HG02798 (cell line): ENCODE data around the gene HIPK4.
"Not testable (repeated sequence)": the region's sequence is repeated elsewhere in the genome, so short reads cannot be mapped to it uniquely, and the experiment has no call there.

ENCODE experiments used
- ATAC-seq: cut with Tn5 transposase; IDR thresholded peaks from one replicate; pipeline ENCODE4 v1.9.1; 2021; ENCODE audit warnings: mild to moderate bottlenecking; ENCODE audit not compliant: unreplicated experiment, poor library complexity

The HIPK4 gene

GRCh38 chr19:40417643-40417981 is 27.6 kb upstream of the HIPK4 start:
- ATAC-seq = no peak

DNA sequence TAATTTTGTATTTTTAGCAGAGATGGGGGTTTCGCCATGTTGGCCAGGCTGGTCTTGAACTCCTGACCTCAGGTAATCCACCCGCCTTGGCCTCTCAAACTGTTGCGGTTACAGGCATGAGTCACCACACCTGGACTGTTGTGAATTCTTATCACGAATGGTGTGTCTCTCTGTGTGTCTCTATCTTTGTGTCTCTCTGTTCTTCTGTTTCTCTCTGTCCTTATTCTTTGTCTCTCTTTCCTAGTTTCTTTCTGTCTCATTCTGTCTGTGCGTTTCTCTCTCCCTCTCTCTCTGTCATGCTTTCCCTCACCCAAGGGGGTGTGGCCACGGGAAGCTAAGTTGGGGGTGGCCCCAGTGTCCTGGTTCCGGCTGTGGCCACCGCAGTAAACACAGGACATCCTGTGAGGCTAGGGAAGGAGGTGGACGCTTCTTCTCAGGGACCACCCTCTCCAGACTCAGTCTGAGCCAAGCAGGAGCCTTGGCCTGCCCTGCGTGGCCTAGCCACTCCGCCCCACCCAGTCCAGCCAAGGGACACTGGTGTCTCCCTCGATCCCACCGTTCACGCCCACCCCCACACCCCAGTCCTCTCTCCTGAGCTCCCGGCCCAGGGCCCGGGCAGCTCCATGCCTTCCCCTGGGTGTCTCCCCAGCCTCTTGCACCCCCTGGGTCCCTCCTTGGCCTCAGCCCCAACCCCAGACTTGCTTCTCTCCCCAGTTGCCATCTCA is 27.1 kb upstream of the HIPK4 start:
- no peak for ATAC-seq

DNA sequence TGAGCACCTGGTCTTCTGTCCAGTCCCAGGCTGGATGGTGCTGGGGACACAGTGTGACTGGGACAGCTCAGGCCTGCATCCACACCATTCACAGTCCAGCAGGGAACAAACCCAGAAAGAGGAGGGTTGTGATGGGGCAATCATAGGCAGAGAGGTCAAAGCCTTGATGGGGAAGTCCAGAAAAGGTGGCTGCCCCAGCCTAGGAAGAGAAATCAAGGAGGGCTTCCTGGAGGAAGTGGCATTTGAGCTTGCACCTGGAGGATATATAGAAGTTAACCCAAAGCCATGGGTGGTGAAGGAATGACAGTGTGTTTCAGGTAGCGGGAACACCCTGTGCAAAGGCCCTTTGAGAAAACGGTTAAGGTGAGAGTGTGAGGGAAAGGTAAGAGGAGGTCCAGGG is 25.8 kb upstream of the HIPK4 start:
- ATAC-seq = no peak

- no peak for ATAC-seq
Observed at GRCh38 chr19:40414542-40415535, 24.9 kb upstream of the HIPK4 start.

DNA sequence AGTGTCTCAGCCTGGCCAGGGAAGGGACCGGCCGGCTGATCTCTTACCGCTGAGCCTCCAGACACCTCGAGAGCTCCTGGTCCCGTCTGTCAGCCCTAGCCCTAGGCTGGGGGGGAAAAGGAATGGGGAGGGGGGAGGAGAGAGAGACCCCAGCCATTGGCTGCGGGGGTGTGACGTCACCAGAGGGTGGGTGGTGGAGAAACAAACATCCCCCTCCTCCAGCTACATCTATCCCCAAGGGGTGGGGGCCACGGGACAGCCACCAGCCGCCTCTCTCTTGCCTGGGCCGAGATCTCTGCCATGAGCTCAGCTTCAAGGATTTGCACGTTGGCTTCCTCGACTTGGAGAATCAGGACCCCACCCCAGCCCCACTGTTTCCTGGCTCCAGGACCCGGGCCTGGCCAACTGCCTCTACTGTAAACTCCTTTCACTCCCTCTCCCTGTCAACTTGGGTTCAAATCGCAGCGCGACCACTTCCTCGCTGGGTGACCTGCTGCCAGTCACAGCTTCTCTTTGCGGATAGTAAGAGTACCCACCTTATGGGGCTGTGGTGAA is 23.4 kb upstream of the HIPK4 start, which contains the start of gene PRX:
TSS of gene PRX (minus strand) at position 88 of the 555 bp plus-strand sequence. CDS start 5,446 bp downstream, outside the sequence.
- no peak for ATAC-seq

DNA sequence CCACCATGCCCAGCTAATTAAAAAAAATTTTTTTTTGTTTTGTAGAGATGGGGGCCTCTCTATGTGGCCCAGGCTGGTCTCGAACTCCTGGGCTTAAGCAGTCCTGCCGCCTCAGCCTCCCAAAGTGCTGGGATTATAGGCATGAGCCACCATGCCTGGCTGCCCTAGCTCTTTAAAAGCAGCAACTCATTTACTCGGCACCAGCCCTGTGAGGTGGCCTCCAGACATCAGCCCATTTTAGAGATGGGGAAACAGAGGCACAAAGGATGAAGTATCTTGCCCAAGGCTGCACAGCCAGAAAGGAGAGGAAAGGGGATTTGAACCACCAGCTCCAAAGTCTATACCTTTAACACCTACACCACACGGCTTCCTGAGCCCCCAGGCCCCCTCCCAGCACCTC is 22.9 kb upstream of the HIPK4 start:
- no peak for ATAC-seq

DNA sequence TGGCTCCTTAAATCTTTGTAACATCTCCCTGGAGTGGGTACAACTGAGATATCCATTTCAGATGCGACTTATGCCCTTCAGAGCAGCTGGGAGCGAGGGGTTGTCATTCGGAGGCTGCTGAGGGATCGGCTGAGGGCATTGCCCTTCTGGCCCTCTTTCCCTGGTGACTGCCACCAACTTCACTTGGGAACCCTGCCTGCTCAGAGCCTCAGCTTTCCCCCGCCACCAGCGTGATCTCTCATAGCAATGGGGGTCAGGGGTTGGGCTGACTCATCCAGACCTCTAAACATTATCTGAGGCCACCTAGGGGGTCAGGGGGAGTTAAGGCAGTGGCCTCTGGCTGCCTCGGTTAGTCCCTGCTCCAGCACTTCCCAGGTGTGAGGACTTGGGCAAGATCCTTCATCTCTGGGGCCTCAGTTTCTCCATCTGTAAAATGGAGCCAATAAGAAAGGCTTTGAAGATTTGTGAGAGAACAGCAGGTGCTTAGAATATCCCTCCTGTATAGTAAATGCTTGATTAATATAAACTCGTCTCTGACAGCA is 22.0 kb upstream of the HIPK4 start:
- ATAC-seq = no peak

- ATAC-seq = no peak
Observed at GRCh38 chr19:40411125-40411842, 21.3 kb upstream of the HIPK4 start.

DNA sequence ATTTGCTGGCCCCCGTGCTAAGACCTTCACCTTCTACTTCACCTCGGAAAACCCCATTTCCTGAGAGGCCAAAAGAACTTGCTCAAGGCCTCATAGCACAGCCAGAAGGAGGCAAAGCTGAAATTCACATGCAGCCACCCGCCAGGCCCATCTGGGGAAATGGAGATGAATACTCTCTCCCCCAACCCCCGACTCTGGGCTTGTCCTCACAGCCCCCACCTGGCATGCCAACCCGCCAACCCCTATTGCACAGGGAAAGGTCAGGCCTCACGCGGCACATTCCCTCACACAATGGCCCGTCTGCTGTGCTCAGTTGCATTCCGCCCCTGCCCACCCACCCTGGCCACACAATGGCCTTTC is 20.0 kb upstream of the HIPK4 start:
- ATAC-seq = no peak

DNA sequence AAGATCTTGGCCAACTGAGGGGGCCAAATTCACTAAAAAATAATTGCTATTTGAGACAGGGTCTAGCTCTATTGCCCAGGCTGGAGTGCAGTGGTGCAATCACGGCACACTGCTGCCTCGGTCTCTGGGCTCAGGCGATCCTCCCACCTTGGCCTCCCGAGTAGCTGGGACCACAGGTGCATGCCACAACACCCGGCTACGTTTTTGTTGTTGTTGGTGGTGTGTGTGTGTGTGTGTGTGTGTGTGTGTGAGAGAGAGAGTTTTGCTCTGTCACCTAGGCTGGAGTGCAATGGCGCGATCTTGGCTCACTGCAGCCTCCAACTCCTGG is 18.6 kb upstream of the HIPK4 start:
- not testable (repeated sequence) for ATAC-seq

DNA sequence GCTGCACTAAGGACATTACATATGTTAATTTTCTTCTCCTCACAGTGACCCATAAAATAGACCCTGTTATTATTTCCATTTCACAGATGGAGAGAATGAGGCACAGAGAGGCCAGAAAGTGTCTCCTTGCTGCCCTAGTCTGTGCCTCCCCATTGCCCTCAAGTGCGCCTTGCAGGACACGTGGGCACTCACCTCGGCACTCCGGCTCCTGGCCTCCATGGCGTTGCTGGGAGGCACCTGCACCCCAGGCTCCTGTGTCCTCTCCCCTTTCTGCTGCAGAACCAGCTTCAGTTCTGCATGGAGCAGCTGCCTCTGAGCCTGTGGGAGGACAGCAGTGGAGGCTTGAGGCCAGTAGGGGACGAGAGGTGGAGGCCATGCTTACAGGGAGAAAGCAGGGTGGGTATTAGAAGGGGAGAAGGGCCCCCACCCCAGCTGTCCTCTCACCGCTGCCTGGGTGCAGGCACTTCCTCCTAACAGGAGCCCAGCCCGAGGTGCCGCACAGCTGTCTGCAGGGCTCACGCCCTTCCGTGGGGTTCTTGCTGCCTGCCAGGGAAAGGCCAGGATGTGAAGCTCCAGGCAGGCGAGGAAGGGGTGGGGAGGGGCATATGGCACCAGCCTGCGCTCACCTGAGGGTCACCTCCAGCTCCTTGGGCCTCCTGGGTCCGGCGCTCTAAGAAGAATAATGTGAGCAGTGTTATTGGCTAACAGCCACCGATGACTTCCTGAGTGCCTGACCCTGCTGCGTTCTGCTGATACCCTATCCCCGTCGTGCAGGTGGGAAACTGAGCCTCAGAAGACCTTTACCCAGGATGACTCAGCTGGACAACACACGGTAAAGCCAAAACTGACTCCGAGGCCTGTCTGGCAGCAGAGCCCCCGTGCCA is 18.0 kb upstream of the HIPK4 start:
- no peak for ATAC-seq

GRCh38 chr19:40403262-40403984 is 13.4 kb upstream of the HIPK4 start:
- peak; percentile 69 for ATAC-seq

DNA sequence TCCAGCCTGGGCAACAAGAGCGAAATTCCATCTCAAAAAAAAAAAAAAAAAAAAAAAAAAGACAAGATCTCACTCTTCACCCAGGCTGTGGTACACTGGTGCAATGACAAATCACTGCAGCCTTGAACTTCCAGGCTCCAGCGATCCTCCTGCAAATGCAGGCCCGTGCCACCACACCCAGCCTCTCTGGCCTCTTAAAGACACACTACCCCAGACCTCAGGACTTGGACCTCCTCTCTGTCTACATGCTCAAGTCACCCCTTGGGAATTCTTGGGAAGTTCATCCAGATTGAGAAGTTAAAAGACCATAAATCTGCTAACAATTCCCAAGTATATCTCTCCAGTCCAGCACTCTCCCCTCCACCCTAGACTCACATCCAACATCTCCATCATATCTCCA is 10.6 kb upstream of the HIPK4 start:
- no peak for ATAC-seq

GRCh38 chr19:40398417-40399131 is 8.6 kb upstream of the HIPK4 start:
- ATAC-seq = no peak

DNA sequence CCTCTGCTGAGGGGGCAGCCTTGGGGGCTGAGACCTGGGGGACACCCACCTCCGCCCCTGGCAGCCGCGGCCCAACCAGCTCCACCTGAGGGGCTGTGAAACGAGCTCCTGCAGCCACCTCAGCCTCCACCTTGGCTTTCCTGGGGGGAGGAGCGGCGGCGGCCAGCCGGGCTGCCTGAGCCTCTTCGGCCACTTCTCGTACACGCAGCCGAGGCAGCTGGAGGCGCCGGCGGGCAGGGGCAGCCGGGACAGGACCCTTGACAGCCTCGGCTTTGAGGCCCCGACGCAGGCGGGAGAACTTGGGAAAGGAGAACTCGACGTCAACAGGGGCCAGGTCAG is 7.6 kb upstream of the HIPK4 start:
- no peak for ATAC-seq

DNA sequence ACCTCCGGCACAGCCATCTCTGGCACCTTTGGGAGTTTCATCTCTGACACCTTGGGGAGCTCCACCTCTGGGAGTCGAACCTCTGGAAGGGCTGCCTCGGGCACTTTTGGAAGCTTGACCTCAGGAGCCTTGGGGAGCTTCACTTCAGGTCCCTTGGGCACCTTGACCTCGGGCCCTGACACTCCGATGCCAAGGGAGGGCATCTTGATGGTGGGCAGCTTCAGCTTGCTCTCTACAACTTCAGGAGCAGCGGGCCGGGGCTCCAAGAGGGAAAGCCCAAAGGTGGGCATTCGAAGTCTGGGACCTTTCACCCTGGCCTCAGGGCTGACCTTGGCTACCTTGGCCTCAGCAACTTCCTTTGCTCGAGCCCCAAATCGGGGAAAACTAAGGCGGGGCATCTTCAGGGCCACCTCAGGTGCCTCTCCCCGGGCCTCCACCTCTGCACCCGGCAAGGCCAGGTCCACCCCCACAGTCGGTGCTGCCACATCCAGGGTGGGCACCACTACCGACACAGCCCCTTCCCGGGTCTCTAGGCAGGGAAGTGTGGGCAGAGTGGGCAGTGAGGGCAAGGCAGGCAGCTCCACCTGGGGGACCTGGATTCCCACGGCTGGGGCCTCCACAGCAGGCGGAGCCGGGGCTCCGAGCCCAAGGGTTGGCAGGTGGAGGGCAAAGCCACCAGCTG is 7.0 kb upstream of the HIPK4 start:
- ATAC-seq = no peak

GRCh38 chr19:40395956-40396355 is 6.0 kb upstream of the HIPK4 start:
- ATAC-seq = no peak

DNA sequence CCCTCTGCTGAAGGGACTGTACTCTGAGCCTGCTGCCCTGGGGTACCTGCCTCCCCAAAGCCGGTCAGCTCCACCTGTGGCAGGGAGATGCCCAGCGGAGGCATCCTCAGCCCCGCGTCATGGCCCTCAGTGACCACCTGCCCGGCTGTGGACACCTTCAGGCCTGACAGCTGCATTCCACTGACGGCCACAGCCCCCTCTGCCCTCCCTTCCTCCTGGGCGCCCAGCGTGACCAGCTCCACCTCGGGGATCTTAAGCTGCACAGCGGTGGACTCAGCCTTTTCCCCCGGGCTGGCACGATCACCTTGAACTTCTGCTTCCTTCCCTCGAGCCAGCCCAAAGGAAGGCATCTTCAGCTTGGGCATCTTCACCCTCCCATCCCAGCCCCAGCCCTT is 4.8 kb upstream of the HIPK4 start:
- ATAC-seq = no peak
